Measurements from ENCODE around the gene GNAI3.

The GNAI3 gene

GRCh38 chr1:109546311-109547109 lies 1.9 kb upstream of the GNAI3 start:
- peak; percentile 92 for DNase-seq

- peak; percentile 18 for DNase-seq
Measured at GRCh38 chr1:109547463-109548320, 723 bp upstream of the GNAI3 start.

GRCh38 chr1:109556563-109556962 lies 8.1 kb downstream of the GNAI3 start:
- DNase-seq, result no peak

GRCh38 chr1:109557520-109557919 lies 9.1 kb downstream of the GNAI3 start:
- no peak for DNase-seq

GRCh38 chr1:109559995-109560394 lies 11.6 kb downstream of the GNAI3 start:
- DNase-seq, result no peak

- DNase-seq, result no peak
Measured at GRCh38 chr1:109564194-109564878, 15.9 kb downstream of the GNAI3 start.

GRCh38 chr1:109565241-109565640 lies 16.8 kb downstream of the GNAI3 start:
- DNase-seq, result no peak

- DNase-seq, result no peak
Measured at GRCh38 chr1:109566982-109567381, 18.6 kb downstream of the GNAI3 start.

- no peak for DNase-seq
Measured at GRCh38 chr1:109567877-109568672, 19.7 kb downstream of the GNAI3 start.

GRCh38 chr1:109569323-109569722 lies 20.9 kb downstream of the GNAI3 start:
- no peak for DNase-seq

- no peak for DNase-seq
Measured at GRCh38 chr1:109570414-109570813, 22.0 kb downstream of the GNAI3 start.

GRCh38 chr1:109573785-109574184 lies 25.4 kb downstream of the GNAI3 start:
- DNase-seq, result no peak

- no peak for DNase-seq
Measured at GRCh38 chr1:109578947-109579443, 30.6 kb downstream of the GNAI3 start.

GRCh38 chr1:109579491-109579890 lies 31.1 kb downstream of the GNAI3 start:
- DNase-seq, result no peak

GRCh38 chr1:109582021-109582420 lies 33.6 kb downstream of the GNAI3 start:
- DNase-seq, result no peak

GRCh38 chr1:109584766-109585165 lies 36.4 kb downstream of the GNAI3 start:
- no peak for DNase-seq

- no peak for DNase-seq
Measured at GRCh38 chr1:109586055-109586454, 37.6 kb downstream of the GNAI3 start.

- DNase-seq, result no peak
Measured at GRCh38 chr1:109589177-109589576, 40.8 kb downstream of the GNAI3 start.

GRCh38 chr1:109589679-109590078 lies 41.3 kb downstream of the GNAI3 start:
- no peak for DNase-seq

GRCh38 chr1:109592916-109593315 lies 44.5 kb downstream of the GNAI3 start:
- no peak for DNase-seq

- no peak for DNase-seq
Measured at GRCh38 chr1:109595531-109595930, 47.1 kb downstream of the GNAI3 start.

GRCh38 chr1:109598156-109598555 lies 49.7 kb downstream of the GNAI3 start:
- DNase-seq, result no peak
